GM23338 (cell line): ENCODE measurements around the gene LINGO1.

Experiments used
- CREB1 ChIP-seq: fragments of 250-450 bp; sonication (Bioruptor Pico); IDR thresholded peaks from 2 replicates; pipeline ENCODE4 v1.5.0; 2020; ENCODE audit warnings: low read depth, mild to moderate bottlenecking, moderate library complexity
- EZH2 ChIP-seq: fragments of 200-600 bp; sonication (generic); IDR thresholded peaks from one replicate; pipeline ENCODE4 v1.8.0; 2017; ENCODE audit warnings: antibody characterized with exemption, mild to moderate bottlenecking, low read depth; ENCODE audit not compliant: unreplicated experiment
- EZH2phosphoT487 ChIP-seq: fragments of 200-600 bp; sonication (generic); IDR thresholded peaks from one replicate; pipeline ENCODE4 v1.8.1; 2018; ENCODE audit warnings: antibody characterized with exemption; ENCODE audit not compliant: unreplicated experiment
- JUNB ChIP-seq: IDR thresholded peaks from one replicate; pipeline ENCODE4 v1.6.1; 2016; ENCODE audit warnings: antibody characterized with exemption; ENCODE audit not compliant: unreplicated experiment
- POLR2AphosphoS5 ChIP-seq: IDR thresholded peaks from 2 replicates; pipeline ENCODE4 v1.6.1; 2016; ENCODE audit warnings: antibody characterized with exemption, low read depth
- STAT1 ChIP-seq: IDR thresholded peaks from one replicate; pipeline ENCODE4 v1.6.1; 2016; ENCODE audit warnings: antibody characterized with exemption; ENCODE audit not compliant: unreplicated experiment
- ZNF331 ChIP-seq: fragments of 250-450 bp; sonication (Bioruptor Pico); IDR thresholded peaks from 2 replicates; pipeline ENCODE4 v1.5.0; 2020; ENCODE audit warnings: low read depth, mild to moderate bottlenecking, moderate library complexity
- TF ChIP-seq, protein P1 (sequence below), 2 experiments: fragments of 200-600 bp in 1 of 2; sonication (generic) in 1 of 2; conservative IDR thresholded peaks; 2 replicates each; pipeline versions ENCODE4 v1.5.1 to v1.6.1; 2016 to 2017; ENCODE audit warnings: antibody characterized with exemption in 2 of 2, low read depth in 2 of 2, mild to moderate bottlenecking in 2 of 2, moderate library complexity in 1 of 2

DNA sequence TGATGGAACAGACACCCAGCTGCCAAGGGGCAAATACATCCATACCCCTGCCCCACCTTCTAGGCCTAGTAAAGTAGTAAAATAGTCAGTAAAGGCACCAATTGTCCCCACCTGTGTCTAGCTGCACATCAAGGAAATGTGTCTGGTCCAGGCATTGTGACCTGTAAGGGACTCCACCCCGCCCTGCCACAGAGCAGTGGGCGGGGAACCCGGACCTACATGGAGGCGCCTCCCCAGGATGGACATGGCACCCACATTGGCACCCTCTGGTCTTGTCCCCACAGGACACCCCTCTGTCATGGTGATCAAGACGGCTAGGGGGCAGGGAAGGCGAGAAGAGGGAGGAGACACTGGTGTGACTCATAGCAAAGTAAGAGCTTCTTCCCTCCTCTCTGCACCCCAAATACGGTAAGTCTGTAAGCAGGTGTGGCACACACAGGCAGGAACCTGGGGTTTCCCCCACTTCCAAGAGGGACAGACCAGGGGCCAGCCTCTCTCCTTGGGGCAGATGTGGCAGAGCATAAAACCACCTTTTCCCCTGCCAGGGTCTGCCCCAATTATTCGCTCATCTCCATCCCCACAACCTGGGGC lies 13.5 kb upstream of the LINGO1 start:
- TF ChIP-seq, protein P1, sequence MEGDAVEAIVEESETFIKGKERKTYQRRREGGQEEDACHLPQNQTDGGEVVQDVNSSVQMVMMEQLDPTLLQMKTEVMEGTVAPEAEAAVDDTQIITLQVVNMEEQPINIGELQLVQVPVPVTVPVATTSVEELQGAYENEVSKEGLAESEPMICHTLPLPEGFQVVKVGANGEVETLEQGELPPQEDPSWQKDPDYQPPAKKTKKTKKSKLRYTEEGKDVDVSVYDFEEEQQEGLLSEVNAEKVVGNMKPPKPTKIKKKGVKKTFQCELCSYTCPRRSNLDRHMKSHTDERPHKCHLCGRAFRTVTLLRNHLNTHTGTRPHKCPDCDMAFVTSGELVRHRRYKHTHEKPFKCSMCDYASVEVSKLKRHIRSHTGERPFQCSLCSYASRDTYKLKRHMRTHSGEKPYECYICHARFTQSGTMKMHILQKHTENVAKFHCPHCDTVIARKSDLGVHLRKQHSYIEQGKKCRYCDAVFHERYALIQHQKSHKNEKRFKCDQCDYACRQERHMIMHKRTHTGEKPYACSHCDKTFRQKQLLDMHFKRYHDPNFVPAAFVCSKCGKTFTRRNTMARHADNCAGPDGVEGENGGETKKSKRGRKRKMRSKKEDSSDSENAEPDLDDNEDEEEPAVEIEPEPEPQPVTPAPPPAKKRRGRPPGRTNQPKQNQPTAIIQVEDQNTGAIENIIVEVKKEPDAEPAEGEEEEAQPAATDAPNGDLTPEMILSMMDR (conservative IDR thresholded peaks at IDR 0.05; ENCODE audit: low read depth in 2 of 2), result no peak
- TF ChIP-seq EZH2, result no peak
- no peak for TF ChIP-seq CREB1 (CRISPR knock-in tag)
- no peak for TF ChIP-seq POLR2AphosphoS5
- TF ChIP-seq ZNF331 (CRISPR knock-in tag), result no peak
- no peak for TF ChIP-seq STAT1
- TF ChIP-seq EZH2phosphoT487, result no peak
- TF ChIP-seq JUNB, result no peak
